OCI-LY3 (cell line): ENCODE data around the gene GPRC5B.

Source experiments
- H2AFZ ChIP-seq: fragments of 200-600, 300-600 bp; shearing (Covaris generic); 2 replicates; pipeline ENCODE4 v1.6.0; 2014; ENCODE audit warnings: antibody characterized with exemption, low read depth, low read length
- H3K27ac ChIP-seq: fragments of 200-600, 300-600 bp; sonication (generic); 2 replicates; pipeline ENCODE4 v1.5.1; 2014; ENCODE audit warnings: mild to moderate bottlenecking, low read length, moderate library complexity, mixed read lengths
- H3K27me3 ChIP-seq: fragments of 200-600, 300-600 bp; sonication (generic); 2 replicates; pipeline ENCODE4 v1.6.1; 2014; ENCODE audit warnings: low read depth, low read length, mixed read lengths
- H3K36me3 ChIP-seq: fragments of 200-600, 300-600 bp; sonication (generic); replicated peaks from 2 replicates; pipeline ENCODE3; 2014; ENCODE audit warnings: low read depth, low read length, mixed read lengths
- H3K4me1 ChIP-seq: fragments of 300-600, 200-600 bp; sonication (generic); 2 replicates; pipeline ENCODE4 v1.6.1; 2014; ENCODE audit warnings: low read length, mixed read lengths
- H3K4me2 ChIP-seq: fragments of 200-600, 300-600 bp; sonication (generic); 2 replicates; pipeline ENCODE4 v1.6.1; 2014; ENCODE audit warnings: low read length, mixed read lengths
- H3K4me3 ChIP-seq: fragments of 300-600, 200-600 bp; sonication (generic); 2 replicates; pipeline ENCODE4 v1.5.1; 2014; ENCODE audit warnings: antibody characterized with exemption, mild to moderate bottlenecking, low read length, moderate library complexity
- H3K79me2 ChIP-seq: fragments of 300-600, 200-600 bp; shearing (Covaris generic); 2 replicates; pipeline ENCODE4 v1.6.1; 2014; ENCODE audit warnings: mild to moderate bottlenecking, low read length, mixed read lengths
- H3K9ac ChIP-seq: fragments of 300-600, 200-600 bp; shearing (Covaris generic); 2 replicates; pipeline ENCODE4 v1.6.0; 2014; ENCODE audit warnings: mild to moderate bottlenecking, low read length, moderate library complexity
- H3K9me3 ChIP-seq: fragments of 200-600, 300-600 bp; shearing (Covaris generic); 2 replicates; pipeline ENCODE4 v1.6.1; 2014; ENCODE audit warnings: low read length, mixed read lengths; ENCODE audit not compliant: insufficient read depth
- H4K20me1 ChIP-seq: fragments of 200-600, 300-600 bp; sonication (generic); 2 replicates; pipeline ENCODE4 v1.6.1; 2016; ENCODE audit warnings: low read length, mixed read lengths; ENCODE audit not compliant: insufficient read depth
- CTCF ChIP-seq: fragments of 200-600, 300-600 bp; sonication (generic); IDR thresholded peaks from 2 replicates; pipeline ENCODE4 v1.5.1; 2014; ENCODE audit warnings: antibody characterized with exemption, low read length, low read depth
- EZH2phosphoT487 ChIP-seq: fragments of 200-600 bp; shearing (Covaris generic); IDR thresholded peaks from 2 replicates; pipeline ENCODE4 v1.6.1; 2018; ENCODE audit warnings: antibody characterized with exemption, mixed run types, low read depth

GPRC5B gene

GRCh38 chr16:19830902-19831560, 53.6 kb downstream of the GPRC5B start:
- peak overlapping the region; percentile 27; the same call in 1 of the 2 replicates for H3K4me3 ChIP-seq
- H2AFZ ChIP-seq = peak overlapping the region; percentile 79
- peak overlapping the region; percentile 55 for H3K9ac ChIP-seq
- H3K9me3 ChIP-seq = no peaks in the 10 kb centered on the region
- H3K27me3 ChIP-seq = no peaks in the 10 kb centered on the region
- peak overlapping the region; percentile 93 for H3K27ac ChIP-seq
- H3K4me2 ChIP-seq = peak overlapping the region; percentile 66
- H3K36me3 ChIP-seq = no peaks in the 10 kb centered on the region
- no peaks in the 10 kb centered on the region for H3K79me2 ChIP-seq
- no peak for TF ChIP-seq CTCF
- TF ChIP-seq EZH2phosphoT487 = no peak
- H3K4me1 ChIP-seq = peaks cover 38% of the 10 kb centered on the region
- no peaks in the 10 kb centered on the region for H4K20me1 ChIP-seq

GRCh38 chr16:19829844-19830692, 54.6 kb downstream of the GPRC5B start:
- peaks cover 29% of the 10 kb centered on the region for H3K4me1 ChIP-seq

GRCh38 chr16:19824216-19824615, 60.4 kb downstream of the GPRC5B start:
- Histone ChIP-seq H3K36me3 (no peaks in the 10 kb centered on the region), H3K9ac (no peak overlapping the region), H3K27me3 (no peaks in the 10 kb centered on the region), H4K20me1 (no peaks in the 10 kb centered on the region), H3K27ac (no peak overlapping the region), H3K9me3 (no peaks in the 10 kb centered on the region), H3K4me1 (no peaks in the 10 kb centered on the region), H3K4me3 (no peak overlapping the region), H3K79me2 (no peaks in the 10 kb centered on the region), H2AFZ (no peak overlapping the region), H3K4me2 (no peak overlapping the region)
- TF ChIP-seq CTCF = no peak
- no peak for TF ChIP-seq EZH2phosphoT487

More at GRCh38 chr16:19829844-19830692, 54.6 kb downstream of the GPRC5B start:
- Histone ChIP-seq H3K4me3 (no peak overlapping the region), H3K9me3 (no peaks in the 10 kb centered on the region), H3K36me3 (no peaks in the 10 kb centered on the region), H3K9ac (0 out of 2 replicates have a peak overlapping the region, but pooled peaks have one; percentile 55), H3K79me2 (no peaks in the 10 kb centered on the region), H2AFZ (no peak overlapping the region), H3K27ac (peak overlapping the region; percentile 93), H4K20me1 (no peaks in the 10 kb centered on the region), H3K27me3 (no peaks in the 10 kb centered on the region), H3K4me2 (peak overlapping the region; percentile 66; the same call in 1 of the 2 replicates)
- TF ChIP-seq EZH2phosphoT487 = no peak

- Histone ChIP-seq H3K4me1 (no peaks in the 10 kb centered on the region), H4K20me1 (no peaks in the 10 kb centered on the region), H3K36me3 (no peaks in the 10 kb centered on the region), H3K9ac (no peak overlapping the region), H3K27me3 (no peaks in the 10 kb centered on the region), H3K4me2 (no peak overlapping the region), H3K79me2 (no peaks in the 10 kb centered on the region), H3K4me3 (no peak overlapping the region), H2AFZ (no peak overlapping the region), H3K27ac (no peak overlapping the region), H3K9me3 (no peaks in the 10 kb centered on the region)
- no peak for TF ChIP-seq CTCF
- TF ChIP-seq EZH2phosphoT487 = no peak
Measured at GRCh38 chr16:19823322-19823721, 61.3 kb downstream of the GPRC5B start.
